Osteoblast (primary cell): ENCODE data around the gene HES4. TPM values are rescaled to one million over a fixed set of nuclear protein-coding genes. Genes with fewer than 3 reads are reported as not detected.

Experiments
- DNase-seq: peaks from one replicate; pipeline ENCODE4 v3.0.0; 2011; ENCODE audit warnings: low spot score, mixed read lengths; ENCODE audit not compliant: insufficient read length; ENCODE audit errors: missing footprints
- H2AFZ ChIP-seq: 2 replicates; pipeline ENCODE4 v1.6.0; 2011; ENCODE audit warnings: mild to moderate bottlenecking, low read length
- H3K27ac ChIP-seq: 2 replicates; pipeline ENCODE4 v1.5.1; 2011; ENCODE audit warnings: mild to moderate bottlenecking, low read depth, low read length, moderate library complexity
- H3K27me3 ChIP-seq: 2 replicates; pipeline ENCODE4 v1.6.0; 2012; ENCODE audit warnings: mild to moderate bottlenecking, control low read depth, inconsistent platforms, low read length, moderate library complexity; ENCODE audit not compliant: insufficient read depth
- H3K36me3 ChIP-seq: 2 replicates; pipeline ENCODE4 v1.5.1; 2011; ENCODE audit warnings: mild to moderate bottlenecking, low read length, control low read depth, moderate library complexity; ENCODE audit not compliant: insufficient read depth
- H3K4me1 ChIP-seq: 2 replicates; pipeline ENCODE4 v1.5.1; 2011; ENCODE audit warnings: mild to moderate bottlenecking, low read length, control low read depth, moderate library complexity; ENCODE audit not compliant: insufficient read depth
- H3K4me2 ChIP-seq: 2 replicates; pipeline ENCODE4 v1.6.0; 2011; ENCODE audit warnings: mild to moderate bottlenecking, low read length; ENCODE audit not compliant: insufficient read depth
- H3K4me3 ChIP-seq: fragments of 200-600 bp; sonication (generic); 3 replicates; pipeline ENCODE4 v1.5.1; 2012; ENCODE audit warnings: mild to moderate bottlenecking, low read length, inconsistent platforms; ENCODE audit not compliant: insufficient read depth
- H3K79me2 ChIP-seq: 2 replicates; pipeline ENCODE4 v1.6.0; 2012; ENCODE audit warnings: mild to moderate bottlenecking, low read length, control low read depth, inconsistent platforms; ENCODE audit not compliant: insufficient read depth
- H3K9me3 ChIP-seq: 2 replicates; pipeline ENCODE4 v1.5.1; 2011; ENCODE audit warnings: low read depth, low read length, control low read depth
- H4K20me1 ChIP-seq: 2 replicates; pipeline ENCODE4 v1.6.0; 2012; ENCODE audit warnings: mild to moderate bottlenecking, low read length, control low read depth; ENCODE audit not compliant: insufficient read depth
- CTCF ChIP-seq: IDR thresholded peaks from 2 replicates; pipeline ENCODE4 v1.5.1; 2011; ENCODE audit warnings: mild to moderate bottlenecking, low read depth, low read length, moderate library complexity; ENCODE audit errors: extremely low read depth
- total RNA-seq: library from RNA; depleted of rRNA; stranded (reverse); fragments of >200 nt; gene quantifications from 2 replicates; pipeline ENCODE4 v1.2.3, GENCODE V29; 2012

HES4 gene
- total RNA-seq, 1 donor: 0.72 TPM

- H3K27me3 ChIP-seq: peaks cover 9% of the 10 kb centered on the region
- no peaks in the 10 kb centered on the region for H3K36me3 ChIP-seq
- H3K4me3 ChIP-seq: no peak overlapping the region
- no peak for TF ChIP-seq CTCF
- no peaks in the 10 kb centered on the region for H3K79me2 ChIP-seq
- no peak overlapping the region for H3K27ac ChIP-seq
- no peak overlapping the region for H2AFZ ChIP-seq
- peaks cover 10% of the 10 kb centered on the region for H4K20me1 ChIP-seq
- no peak for DNase-seq
- no peak overlapping the region for H3K4me2 ChIP-seq
- no peaks in the 10 kb centered on the region for H3K9me3 ChIP-seq
- H3K4me1 ChIP-seq: no peaks in the 10 kb centered on the region
Observed at GRCh38 chr1:1027791-1028190, 27.9 kb upstream of the HES4 start.

- no peaks in the 10 kb centered on the region for H3K79me2 ChIP-seq
- H4K20me1 ChIP-seq: peaks cover 6% of the 10 kb centered on the region
- H3K4me3 ChIP-seq: no peak overlapping the region
- no peak for DNase-seq
- no peaks in the 10 kb centered on the region for H3K9me3 ChIP-seq
- no peak overlapping the region for H3K27ac ChIP-seq
- H3K4me2 ChIP-seq: no peak overlapping the region
- no peaks in the 10 kb centered on the region for H3K27me3 ChIP-seq
- H3K4me1 ChIP-seq: no peaks in the 10 kb centered on the region
- no peaks in the 10 kb centered on the region for H3K36me3 ChIP-seq
- no peak overlapping the region for H2AFZ ChIP-seq
- no peak for TF ChIP-seq CTCF
Observed at GRCh38 chr1:1026599-1027413, 26.9 kb upstream of the HES4 start.

- Histone ChIP-seq H3K27ac (no peak overlapping the region), H3K4me2 (no peak overlapping the region), H3K4me3 (no peak overlapping the region), H4K20me1 (peaks cover 4% of the 10 kb centered on the region), H3K27me3 (no peaks in the 10 kb centered on the region), H3K79me2 (no peaks in the 10 kb centered on the region), H2AFZ (no peak overlapping the region), H3K4me1 (peaks cover 3% of the 10 kb centered on the region), H3K36me3 (no peaks in the 10 kb centered on the region), H3K9me3 (no peaks in the 10 kb centered on the region)
- DNase-seq: no peak
- TF ChIP-seq CTCF: no peak
Observed at GRCh38 chr1:1025730-1026129, 25.8 kb upstream of the HES4 start.

- no peak overlapping the region for H2AFZ ChIP-seq
- H3K36me3 ChIP-seq: no peaks in the 10 kb centered on the region
- H4K20me1 ChIP-seq: peaks cover 4% of the 10 kb centered on the region
- H3K9me3 ChIP-seq: no peaks in the 10 kb centered on the region
- H3K4me1 ChIP-seq: peaks cover 3% of the 10 kb centered on the region
- no peak for TF ChIP-seq CTCF
- H3K4me2 ChIP-seq: no peak overlapping the region
- H3K4me3 ChIP-seq: no peak overlapping the region
- H3K79me2 ChIP-seq: no peaks in the 10 kb centered on the region
- DNase-seq: no peak
- no peak overlapping the region for H3K27ac ChIP-seq
- no peaks in the 10 kb centered on the region for H3K27me3 ChIP-seq
Observed at GRCh38 chr1:1024771-1025699, 25.1 kb upstream of the HES4 start.
